Measurements from ENCODE around the gene CHL1. TPM values are rescaled to one million over a fixed set of nuclear protein-coding genes. Genes with fewer than 3 reads are reported as not detected.
A peak's percentile ranks its signal among the peaks of the same experiment; 100 is the strongest.
"Not testable (repeated sequence)": the region's sequence is repeated elsewhere in the genome, so short reads cannot be mapped to it uniquely, and the experiment has no call there.

The CHL1 gene
- total RNA-seq, 1 donor from 2014 or later, result 20.2 TPM

- no peak for ATAC-seq
- no peak for TF ChIP-seq CTCF (IDR thresholded peaks at IDR 0.05)
- H3K36me3 ChIP-seq, result no peaks in the 10 kb centered on the region
- no peak overlapping the region for H3K4me3 ChIP-seq
- no peaks in the 10 kb centered on the region for H3K9me3 ChIP-seq
- H3K27ac ChIP-seq, result no peak overlapping the region
- intact Hi-C loops (cut with DNase I), result no loop called here
- DNase-seq, result no peak
- no peaks in the 10 kb centered on the region for H3K4me1 ChIP-seq
- H3K27me3 ChIP-seq (ENCODE audit: low read depth), result no peaks in the 10 kb centered on the region
These were observed 168.7 kb downstream of the CHL1 start for GRCh38 chr3:365268-365667.

- DNase-seq; H3K27ac ChIP-seq; H3K36me3 ChIP-seq; H3K4me1 ChIP-seq; H3K9me3 ChIP-seq; H3K4me3 ChIP-seq; ATAC-seq; intact Hi-C loops (cut with DNase I); H3K27me3 ChIP-seq (ENCODE audit: low read depth): not testable (repeated sequence)
These were observed 169.7 kb downstream of the CHL1 start for GRCh38 chr3:366253-366652.

GRCh38 chr3:373193-373779, 176.7 kb downstream of the CHL1 start:
- no peak for ATAC-seq
- H3K4me3 ChIP-seq, result no peak overlapping the region
- H3K9me3 ChIP-seq, result no peaks in the 10 kb centered on the region
- H3K27me3 ChIP-seq (ENCODE audit: low read depth), result no peaks in the 10 kb centered on the region
- H3K27ac ChIP-seq, result no peak overlapping the region
- intact Hi-C loops (cut with DNase I), result no loop called here
- H3K36me3 ChIP-seq, result no peaks in the 10 kb centered on the region
- TF ChIP-seq CTCF (IDR thresholded peaks at IDR 0.05), result no peak
- H3K4me1 ChIP-seq, result no peaks in the 10 kb centered on the region
- DNase-seq, result no peak

- Histone ChIP-seq H3K4me3 (no peak overlapping the region), H3K4me1 (no peaks in the 10 kb centered on the region), H3K9me3 (no peaks in the 10 kb centered on the region), H3K27me3 (ENCODE audit: low read depth) (no peaks in the 10 kb centered on the region), H3K27ac (no peak overlapping the region), H3K36me3 (no peaks in the 10 kb centered on the region)
- intact Hi-C loops (cut with DNase I), result no loop called here
- DNase-seq (no peak), ATAC-seq (no peak)
- no peak for TF ChIP-seq CTCF (IDR thresholded peaks at IDR 0.05)
These were observed 177.9 kb downstream of the CHL1 start for GRCh38 chr3:374459-374858.

GRCh38 chr3:377158-377561, 180.6 kb downstream of the CHL1 start:
- H3K27ac ChIP-seq, result no peak overlapping the region
- intact Hi-C loops (cut with DNase I), result no loop called here
- H3K4me3 ChIP-seq, result no peak overlapping the region
- no peaks in the 10 kb centered on the region for H3K9me3 ChIP-seq
- no peak for DNase-seq
- H3K4me1 ChIP-seq, result no peaks in the 10 kb centered on the region
- no peaks in the 10 kb centered on the region for H3K36me3 ChIP-seq
- no peaks in the 10 kb centered on the region for H3K27me3 ChIP-seq (ENCODE audit: low read depth)
- no peak for ATAC-seq
- peak; percentile 27 for TF ChIP-seq CTCF (IDR thresholded peaks at IDR 0.05)

- Histone ChIP-seq H3K27ac (no peak overlapping the region), H3K27me3 (ENCODE audit: low read depth) (no peaks in the 10 kb centered on the region), H3K9me3 (no peaks in the 10 kb centered on the region), H3K36me3 (no peaks in the 10 kb centered on the region), H3K4me3 (no peak overlapping the region), H3K4me1 (no peaks in the 10 kb centered on the region)
- intact Hi-C loops (cut with DNase I), result no loop called here
- TF ChIP-seq CTCF (IDR thresholded peaks at IDR 0.05), result no peak
- ATAC-seq, result no peak
- DNase-seq, result no peak
These were observed 184.2 kb downstream of the CHL1 start for GRCh38 chr3:380801-381200.
